PC-9 (cell line): ENCODE measurements around the gene MAML3. TPM values are rescaled to one million over a fixed set of nuclear protein-coding genes. Genes with fewer than 3 reads are reported as not detected.

ENCODE experiments used
- BruUV-seq: library from RNA; stranded (reverse); fragments of 400-500 nt; replicated peaks from 2 replicates; lab custom pipeline; 2021; lab: Mats Ljungman, UMichigan
- CTCF ChIA-PET: fragments of 300-600 bp; sonication (Branson Sonifier 250); formaldehyde crosslinking; loops from one replicate; lab custom pipeline; 2022; ENCODE audit warnings: antibody characterized with exemption; lab: Charles Lee
- POLR2A ChIA-PET: fragments of 300-600 bp; sonication (Branson Sonifier 250); formaldehyde crosslinking; loops from one replicate; lab custom pipeline; 2022; ENCODE audit warnings: antibody characterized with exemption; ENCODE audit not compliant: unreplicated experiment; lab: Charles Lee
- DNase-seq, 2 experiments: peaks; one replicate each; pipeline versions ENCODE4 v3.0.0 to v3.0.0-alpha.2; 2015 to 2022; ENCODE audit warnings: mixed read lengths in 1 of 2
- H2AFZ ChIP-seq: fragments of 200-600 bp; sonication (generic); 2 replicates; pipeline ENCODE4 v1.8.1; 2017; ENCODE audit warnings: antibody characterized with exemption
- H3F3A ChIP-seq: fragments of 200-600 bp; sonication (generic); 2 replicates; pipeline ENCODE4 v1.8.1; 2017; ENCODE audit warnings: antibody characterized with exemption, mild to moderate bottlenecking, low read depth; ENCODE audit not compliant: insufficient read depth
- H3K27ac ChIP-seq: fragments of 200-600 bp; sonication (generic); 2 replicates; pipeline ENCODE4 v1.6.1; 2016; ENCODE audit warnings: mixed run types
- H3K27me3 ChIP-seq: fragments of 200-600 bp; sonication (generic); 2 replicates; pipeline ENCODE4 v1.6.1; 2016; ENCODE audit warnings: low read depth, mixed run types; ENCODE audit not compliant: insufficient read depth
- H3K36me3 ChIP-seq: fragments of 200-600 bp; sonication (generic); 2 replicates; pipeline ENCODE4 v1.6.1; 2016; ENCODE audit warnings: low read depth, mixed run types
- H3K4me1 ChIP-seq: fragments of 200-600 bp; sonication (generic); replicated peaks from 2 replicates; pipeline ENCODE4 v1.6.1; 2016; ENCODE audit warnings: mixed run types; ENCODE audit not compliant: insufficient read depth
- H3K4me2 ChIP-seq: fragments of 200-600 bp; sonication (generic); 2 replicates; pipeline ENCODE4 v1.6.1; 2017; ENCODE audit warnings: mixed run types
- H3K4me3 ChIP-seq: fragments of 200-600 bp; sonication (generic); 2 replicates; pipeline ENCODE4 v1.6.1; 2016; ENCODE audit warnings: mixed run types
- H3K79me2 ChIP-seq: fragments of 200-600 bp; sonication (generic); 2 replicates; pipeline ENCODE4 v1.6.1; 2017; ENCODE audit warnings: low read depth, mixed run types
- H3K9me2 ChIP-seq: fragments of 200-600 bp; sonication (generic); 2 replicates; pipeline ENCODE4 v1.8.1; 2017; ENCODE audit warnings: mild to moderate bottlenecking; ENCODE audit not compliant: insufficient read depth
- H3K9me3 ChIP-seq: fragments of 200-600 bp; sonication (generic); 2 replicates; pipeline ENCODE4 v1.8.1; 2016; ENCODE audit warnings: low read depth; ENCODE audit not compliant: insufficient read depth
- H4K20me1 ChIP-seq: fragments of 200-600 bp; sonication (generic); 2 replicates; pipeline ENCODE4 v1.8.1; 2017; ENCODE audit not compliant: insufficient read depth
- CTCF ChIP-seq: fragments of 200-600 bp; sonication (generic); conservative IDR thresholded peaks from 2 replicates; pipeline ENCODE4 v1.6.1; 2017; ENCODE audit warnings: mixed run types, antibody characterized with exemption, mild to moderate bottlenecking, moderate library complexity
- EZH2 ChIP-seq: fragments of 200-600 bp; sonication (generic); IDR thresholded peaks from 2 replicates; pipeline ENCODE4 v1.8.0; 2017; ENCODE audit warnings: antibody characterized with exemption, low read depth
- intact Hi-C: fragments of 100-400 bp; cut with micrococcal nuclease; formaldehyde crosslinking; loops from one replicate; pipeline ENCODE4 v1.10.0; 2022; ENCODE audit not compliant: unreplicated experiment
- total RNA-seq: library from RNA; stranded (reverse); gene quantifications from 2 replicates; pipeline ENCODE4 v1.2.3, GENCODE V29; 2021

MAML3 gene
- total RNA-seq, 1 experiment from 2014 or later, result 15.2 TPM

- Histone ChIP-seq H2AFZ (no peak overlapping the region), H3K4me2 (no peak overlapping the region), H3K9me2 (no peaks in the 10 kb centered on the region), H3K4me1 (no peaks in the 10 kb centered on the region), H4K20me1 (no peaks in the 10 kb centered on the region), H3F3A (no peaks in the 10 kb centered on the region), H3K4me3 (no peak overlapping the region), H3K27me3 (no peaks in the 10 kb centered on the region), H3K79me2 (no peaks in the 10 kb centered on the region; the same call in 1 of the 2 replicates), H3K27ac (no peak overlapping the region), H3K36me3 (no peaks in the 10 kb centered on the region), H3K9me3 (no peaks in the 10 kb centered on the region)
- intact Hi-C loops, result no loop called here
- CTCF ChIA-PET, result no interaction called here
- no TSS peak for BruUV-seq
- no peak for DNase-seq
- no peak for TF ChIP-seq CTCF
- TF ChIP-seq EZH2, result no peak
- POLR2A ChIA-PET, result no interaction called here
Measured at GRCh38 chr4:139920486-139921002, 233.4 kb downstream of the MAML3 start.

- CTCF ChIA-PET, result no interaction called here
- Histone ChIP-seq H3K9me2 (no peaks in the 10 kb centered on the region), H3K27me3 (no peaks in the 10 kb centered on the region), H2AFZ (no peak overlapping the region), H4K20me1 (no peaks in the 10 kb centered on the region), H3K4me1 (0 out of 2 replicates have a peak, but pooled peaks cover 1% of the 10 kb centered on the region), H3K4me3 (no peak overlapping the region), H3K79me2 (no peaks in the 10 kb centered on the region; the same call in 1 of the 2 replicates), H3F3A (no peaks in the 10 kb centered on the region), H3K27ac (no peak overlapping the region), H3K4me2 (no peak overlapping the region), H3K9me3 (no peaks in the 10 kb centered on the region), H3K36me3 (no peaks in the 10 kb centered on the region)
- intact Hi-C loops, result no loop called here
- no peak for DNase-seq
- TF ChIP-seq EZH2 (no peak), CTCF (no peak)
- POLR2A ChIA-PET, result no interaction called here
- BruUV-seq, result no TSS peak
Measured at GRCh38 chr4:139919521-139919920, 234.5 kb downstream of the MAML3 start.

GRCh38 chr4:139919004-139919403, 235.0 kb downstream of the MAML3 start:
- Histone ChIP-seq H3K79me2 (no peaks in the 10 kb centered on the region; the same call in 1 of the 2 replicates), H3K9me3 (no peaks in the 10 kb centered on the region), H3K4me1 (peaks cover 6% of the 10 kb centered on the region), H3K9me2 (no peaks in the 10 kb centered on the region), H3K36me3 (no peaks in the 10 kb centered on the region), H3F3A (no peaks in the 10 kb centered on the region), H2AFZ (no peak overlapping the region), H3K27me3 (no peaks in the 10 kb centered on the region), H3K4me2 (no peak overlapping the region), H3K4me3 (no peak overlapping the region), H3K27ac (no peak overlapping the region), H4K20me1 (no peaks in the 10 kb centered on the region)
- intact Hi-C loops, result no loop called here
- no TSS peak for BruUV-seq
- no peak for TF ChIP-seq EZH2
- CTCF ChIA-PET, result no interaction called here
- POLR2A ChIA-PET, result no interaction called here
- no peak for DNase-seq

- TF ChIP-seq CTCF, result no peak
- TF ChIP-seq EZH2, result no peak
- BruUV-seq, result no TSS peak
- Histone ChIP-seq H3K27me3 (no peaks in the 10 kb centered on the region), H2AFZ (no peak overlapping the region), H3K79me2 (no peaks in the 10 kb centered on the region; the same call in 1 of the 2 replicates), H3K9me3 (no peaks in the 10 kb centered on the region), H3F3A (no peaks in the 10 kb centered on the region), H3K4me2 (no peak overlapping the region), H3K9me2 (no peaks in the 10 kb centered on the region), H3K27ac (no peak overlapping the region), H3K4me3 (no peak overlapping the region), H3K4me1 (peaks cover 10% of the 10 kb centered on the region), H4K20me1 (no peaks in the 10 kb centered on the region), H3K36me3 (no peaks in the 10 kb centered on the region)
- no peak for DNase-seq
- ChIA-PET CTCF (no interaction called here), POLR2A (no interaction called here)
- intact Hi-C loops, result no loop called here
Measured at GRCh38 chr4:139918591-139918990, 235.4 kb downstream of the MAML3 start.
